Endothelial cell of umbilical vein (primary cell): ENCODE data around the gene HDAC5. TPM values are rescaled to one million over a fixed set of nuclear protein-coding genes. Genes with fewer than 3 reads are reported as not detected.

Experiments
- BruUV-seq: library from RNA; stranded (reverse); fragments of 400-500 nt; replicated peaks from 2 replicates; lab custom pipeline; 2021; lab: Mats Ljungman, UMichigan
- CTCF ChIA-PET: fragments of 300-600, 350-600 bp; sonication (Branson Sonifier 250); formaldehyde crosslinking; loops from one replicate; lab custom pipeline; 2021; ENCODE audit warnings: antibody characterized with exemption, inconsistent platforms; lab: Charles Lee
- POLR2A ChIA-PET: fragments of 300-600, 350-600 bp; sonication (Branson Sonifier 250); formaldehyde crosslinking; loops from one replicate; lab custom pipeline; 2021; ENCODE audit warnings: antibody characterized with exemption, inconsistent platforms; lab: Charles Lee
- DNase-seq: peaks from one replicate; pipeline ENCODE4 v3.0.0-alpha.2; 2011; ENCODE audit warnings: low read depth, low spot score
- FAIRE-seq: peaks from 2 replicates; lab custom pipeline; 2011; peaks lifted over from hg19 to GRCh38; lab: Jason Lieb, UNC
- H2AFZ ChIP-seq: 2 replicates; pipeline ENCODE4 v1.6.0; 2012; ENCODE audit warnings: low read depth, low read length, control low read depth, inconsistent platforms
- H3K27ac ChIP-seq: 2 replicates; pipeline ENCODE4 v1.5.1; 2011; ENCODE audit warnings: low read depth, mild to moderate bottlenecking, control low read depth, low read length, moderate library complexity; ENCODE audit not compliant: insufficient read depth
- H3K27me3 ChIP-seq, 2 experiments: 2 replicates each; pipeline versions ENCODE4 v1.6.0 to v1.6.1; 2011; ENCODE audit warnings: low read length in 2 of 2, mixed read lengths in 1 of 2; ENCODE audit not compliant: control insufficient read depth in 2 of 2, insufficient read depth in 2 of 2
- H3K36me3 ChIP-seq, 2 experiments: 2 replicates in 1 of 2; 3 replicates in 1 of 2; pipeline ENCODE4 v1.5.1; 2011; ENCODE audit warnings: low read length in 2 of 2, mild to moderate bottlenecking in 1 of 2, moderate library complexity in 1 of 2; ENCODE audit not compliant: control insufficient read depth in 2 of 2, insufficient read depth in 2 of 2; ENCODE audit errors: extremely low read depth in 1 of 2
- H3K4me1 ChIP-seq: 3 replicates; pipeline ENCODE4 v1.5.1; 2011; ENCODE audit warnings: mild to moderate bottlenecking, low read length; ENCODE audit not compliant: control insufficient read depth, insufficient read depth; ENCODE audit errors: extremely low read depth
- H3K4me2 ChIP-seq: 2 replicates; pipeline ENCODE4 v1.6.1; 2011; ENCODE audit warnings: low read length, control low read depth, mixed read lengths; ENCODE audit not compliant: insufficient read depth
- H3K4me3 ChIP-seq, 3 experiments: fragments of 200-600 bp in 1 of 3; sonication (generic), shearing (Covaris generic) in 1 of 3; replicated peaks in 1 of 3; 2 replicates each; pipeline ENCODE4 v1.5.1; 2011 to 2016; ENCODE audit warnings: control low read depth in 3 of 3, low read length in 3 of 3, mild to moderate bottlenecking in 2 of 3, inconsistent platforms in 1 of 3, low read depth in 1 of 3, moderate library complexity in 1 of 3; ENCODE audit not compliant: insufficient read depth in 1 of 3
- H3K79me2 ChIP-seq: 2 replicates; pipeline ENCODE4 v1.6.0; 2012; ENCODE audit warnings: low read length, inconsistent platforms; ENCODE audit not compliant: control insufficient read depth, insufficient read depth
- H3K9ac ChIP-seq: replicated peaks from 2 replicates; pipeline ENCODE3; 2011; ENCODE audit warnings: low read length, control low read depth; ENCODE audit not compliant: insufficient read depth; ENCODE audit errors: extremely low read depth
- H3K9me1 ChIP-seq: replicated peaks from 3 replicates; pipeline ENCODE4 v1.6.0; 2011; ENCODE audit warnings: mild to moderate bottlenecking, low read length; ENCODE audit not compliant: control insufficient read depth, insufficient read depth; ENCODE audit errors: extremely low read depth
- H3K9me3 ChIP-seq: replicated peaks from 2 replicates; pipeline ENCODE4 v1.5.1; 2012; ENCODE audit warnings: low read length, inconsistent platforms; ENCODE audit not compliant: control insufficient read depth, insufficient read depth
- H4K20me1 ChIP-seq: replicated peaks from 2 replicates; pipeline ENCODE3; 2011; ENCODE audit warnings: mild to moderate bottlenecking, low read length; ENCODE audit not compliant: control insufficient read depth, insufficient read depth; ENCODE audit errors: extremely low read depth
- CTCF ChIP-seq, 2 donors: IDR thresholded peaks; 1 replicate in 1 of 2; 2 replicates in 1 of 2; pipeline ENCODE4 v1.5.1; 2011; ENCODE audit warnings: low read length in 2 of 2, mild to moderate bottlenecking in 2 of 2, moderate library complexity in 2 of 2, control low read depth in 1 of 2, inconsistent platforms in 1 of 2, low read depth in 1 of 2; ENCODE audit not compliant: insufficient read depth in 1 of 2; ENCODE audit errors: extremely low read depth in 1 of 2
- EZH2 ChIP-seq: IDR thresholded peaks from 2 replicates; pipeline ENCODE4 v1.6.1; 2012; ENCODE audit warnings: borderline replicate concordance, low read depth, mild to moderate bottlenecking, moderate library complexity, low read length, inconsistent platforms; ENCODE audit not compliant: severe bottlenecking
- FOS ChIP-seq: IDR thresholded peaks from 2 replicates; pipeline ENCODE4 v1.6.1; 2011; ENCODE audit warnings: mild to moderate bottlenecking, low read length, moderate library complexity, borderline replicate concordance; ENCODE audit not compliant: insufficient read depth
- GATA2 ChIP-seq: IDR thresholded peaks from 2 replicates; pipeline ENCODE4 v1.7.0; 2011; ENCODE audit warnings: low read depth, mild to moderate bottlenecking, moderate library complexity, mixed read lengths, low read length; ENCODE audit not compliant: insufficient read length, insufficient read depth
- JUN ChIP-seq: IDR thresholded peaks from 2 replicates; pipeline ENCODE4 v1.6.1; 2011; ENCODE audit warnings: borderline replicate concordance, low read depth; ENCODE audit not compliant: insufficient read length, insufficient read depth
- MAX ChIP-seq: IDR thresholded peaks from 2 replicates; pipeline ENCODE4 v1.6.1; 2011; ENCODE audit not compliant: insufficient read depth, insufficient read length
- MYC ChIP-seq: IDR thresholded peaks from one replicate; pipeline ENCODE4 v1.6.1; 2011; ENCODE audit warnings: mild to moderate bottlenecking, low read depth, low read length
- POLR2A ChIP-seq: IDR thresholded peaks from 2 replicates; pipeline ENCODE4 v1.6.1; 2012; ENCODE audit warnings: low read depth, mild to moderate bottlenecking, control low read depth, low read length
- POLR2AphosphoS5 ChIP-seq: IDR thresholded peaks from 2 replicates; pipeline ENCODE4 v1.6.1; 2012; ENCODE audit warnings: low read depth, mild to moderate bottlenecking, control low read depth, low read length, moderate library complexity; ENCODE audit not compliant: insufficient read depth
- dilution Hi-C: fragments of 300-500 bp; cut with MboI; formaldehyde crosslinking; loops from one replicate; pipeline ENCODE4 v1.15.0; 2019; ENCODE audit warnings: low sequenced_read_pairs; ENCODE audit not compliant: extremely low pct_ligation_motif_present
- intact Hi-C: fragments of 100-400 bp; cut with micrococcal nuclease; formaldehyde crosslinking; loops from one replicate; pipeline ENCODE4 v1.10.0; 2022
- polyA plus RNA-seq, 4 experiments: library from polyadenylated mRNA; depleted of rRNA in 3 of 4; stranded (reverse) in 3 of 4; unstranded in 1 of 4; fragments of >200 nt; gene quantifications; 2 replicates each; pipeline versions ENCODE4 v1.2.1 to v1.2.3, GENCODE V29; 2011 to 2012; ENCODE audit warnings: missing spikeins in 1 of 4
- total RNA-seq: library from RNA; stranded (reverse); gene quantifications from 2 replicates; pipeline ENCODE4 v1.2.3, GENCODE V29; 2021

Gene HDAC5
- total and polyA plus RNA-seq, 2 donors (not counting 3 experiments of a cell fraction or from before 2014, with no cell fraction given), result 35.4 to 40.4 TPM

GRCh38 chr17:44112284-44113280 is 10.9 kb downstream of the HDAC5 start:
- dilution Hi-C loops, result no loop called here
- no TSS peak for BruUV-seq
- DNase-seq (no peak), FAIRE-seq (no peak)
- intact Hi-C loops, result loop anchor here (10.0 kb wide), 1 partner anchor 108 kb away; the partner anchor contains the start of gene NAGS
- H3K9me1 ChIP-seq, result no peaks in the 10 kb centered on the region
- no peak overlapping the region for H2AFZ ChIP-seq
- no peaks in the 10 kb centered on the region for H3K27me3 ChIP-seq
- H3K27ac ChIP-seq, result no peak overlapping the region
- no peaks in the 10 kb centered on the region for H3K79me2 ChIP-seq
- H3K4me2 ChIP-seq, result no peak overlapping the region
- H3K9me3 ChIP-seq, result no peaks in the 10 kb centered on the region
- ChIA-PET CTCF (interaction anchor here (0.5 to 2.8 kb wide), 8 partner anchors 10 to 203 kb away, joined by 3 to 9 read pairs (median 3); partner anchors contain the start of genes G6PC3 and HDAC5), POLR2A (interaction anchor here (0.7 kb wide), 1 partner anchor 9 kb away, joined by 8 read pairs; no protein-coding TSS in a partner anchor)
- H3K36me3 ChIP-seq, result peaks cover 0 to 7% of the 10 kb centered on the region in 2 experiments
- H3K4me1 ChIP-seq, result peaks cover 14% of the 10 kb centered on the region
- H3K9ac ChIP-seq, result no peak overlapping the region
- H4K20me1 ChIP-seq, result no peaks in the 10 kb centered on the region
- TF ChIP-seq POLR2AphosphoS5 (no peak), EZH2 (no peak)
- H3K4me3 ChIP-seq, result no peak overlapping the region

GRCh38 chr17:44111777-44112176 is 11.7 kb downstream of the HDAC5 start:
- no TSS peak for BruUV-seq
- ChIA-PET POLR2A (interaction anchor here (0.5 kb wide), 1 partner anchor 165 kb away, joined by 8 read pairs; no protein-coding TSS in a partner anchor), CTCF (interaction anchor here (0.6 to 3.1 kb wide), 10 partner anchors 12 to 115 kb away, joined by 3 to 13 read pairs (median 4); partner anchors contain the start of genes G6PC3 and HDAC5)
- FAIRE-seq, result no peak
- no peak for DNase-seq
- Histone ChIP-seq H3K9ac (no peak overlapping the region), H3K27ac (no peak overlapping the region), H3K79me2 (no peaks in the 10 kb centered on the region), H3K4me2 (no peak overlapping the region), H3K27me3 (no peaks in the 10 kb centered on the region), H4K20me1 (no peaks in the 10 kb centered on the region), H3K4me3 (no peak overlapping the region), H3K36me3 (peaks cover 0 to 7% of the 10 kb centered on the region in 2 experiments), H2AFZ (no peak overlapping the region), H3K9me1 (no peaks in the 10 kb centered on the region), H3K9me3 (no peaks in the 10 kb centered on the region), H3K4me1 (peaks cover 14% of the 10 kb centered on the region)
- dilution Hi-C loops (no loop called here), intact Hi-C loops (loop anchor here (1.0 to 10.0 kb wide), 5 partner anchors 12 to 107 kb away; partner anchors contain the start of genes G6PC3, HDAC5, HROB and NAGS)
- TF ChIP-seq POLR2AphosphoS5 (no peak), CTCF (IDR thresholded peaks at IDR 0.05; ENCODE audit: extremely low read depth in 1 of 2, insufficient read depth in 1 of 2, low read depth in 1 of 2, low read length in 2 of 2) (no peak), MAX (no peak), POLR2A (no peak), GATA2 (no peak), MYC (no peak), EZH2 (no peak), FOS (no peak), JUN (no peak)
